Measurements from ENCODE around the gene SMIM20.
"Not testable (repeated sequence)": the region's sequence is repeated elsewhere in the genome, so short reads cannot be mapped to it uniquely, and the experiment has no call there.

Gene SMIM20

DNA sequence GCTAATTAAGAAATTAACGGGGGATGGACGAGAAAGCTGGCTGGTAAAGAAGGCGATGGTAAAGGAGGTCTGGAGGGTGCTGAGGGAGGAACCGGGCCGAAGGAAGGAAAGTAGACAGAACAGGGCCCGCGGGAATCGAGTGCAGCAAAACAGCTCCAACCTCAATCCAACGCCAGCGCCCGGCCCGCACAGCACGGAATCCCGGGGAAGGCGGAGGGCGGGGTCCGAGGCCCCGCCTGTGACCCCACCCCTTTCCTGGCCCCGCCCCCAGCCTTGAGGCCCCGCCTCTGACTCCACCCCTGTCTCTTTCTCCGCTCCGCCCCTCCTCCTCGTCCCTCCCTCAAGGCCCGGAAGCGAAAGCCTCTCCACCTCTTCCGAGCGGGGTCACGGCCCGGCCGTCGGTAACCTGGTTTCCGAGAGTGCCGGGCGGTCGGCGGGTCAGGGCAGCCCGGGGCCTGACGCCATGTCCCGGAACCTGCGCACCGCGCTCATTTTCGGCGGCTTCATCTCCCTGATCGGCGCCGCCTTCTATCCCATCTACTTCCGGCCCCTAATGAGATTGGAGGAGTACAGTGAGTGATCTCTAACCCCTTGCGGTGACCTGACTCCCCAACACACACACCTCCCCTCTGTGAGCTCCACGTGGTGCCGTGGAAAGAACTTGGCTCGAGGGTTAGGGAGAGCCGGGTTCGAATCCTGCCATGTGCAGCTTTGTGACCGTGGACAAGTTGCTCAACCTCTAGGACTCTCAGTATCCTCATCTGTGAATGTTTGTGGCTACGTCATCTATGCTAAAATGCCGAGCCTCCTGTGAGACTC is at the start of gene SMIM20:
TSS of gene SMIM20 (plus strand) at position 370 of the 819 bp plus-strand sequence. CDS start at position 464, 94 bp downstream.
- peak; percentile 83 to 86 for DNase-seq (ENCODE audit: low read depth in 1 of 2, low spot score in 1 of 2)

DNA sequence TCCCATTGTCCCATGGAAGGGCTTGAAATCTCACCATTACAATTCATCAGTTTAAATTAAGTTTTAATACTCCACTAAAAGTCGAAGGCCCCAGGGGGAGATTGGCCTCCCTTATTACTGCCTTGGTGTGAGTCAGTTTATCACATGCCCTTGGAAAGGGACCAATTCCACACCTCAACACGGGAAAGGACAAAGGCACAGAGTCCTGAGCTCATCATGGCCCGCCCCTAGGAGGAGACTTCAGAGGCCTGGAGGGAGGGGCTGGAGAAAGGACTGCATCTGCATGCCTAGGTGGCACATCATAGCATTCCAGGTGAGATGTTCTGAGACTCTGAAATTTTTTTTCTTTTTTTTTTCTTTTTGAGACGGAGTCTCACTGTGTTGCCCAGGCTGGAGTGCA is 48.4 kb upstream of the SMIM20 start:
- no peak for DNase-seq (ENCODE audit: low read depth in 1 of 2, low spot score in 1 of 2)

DNA sequence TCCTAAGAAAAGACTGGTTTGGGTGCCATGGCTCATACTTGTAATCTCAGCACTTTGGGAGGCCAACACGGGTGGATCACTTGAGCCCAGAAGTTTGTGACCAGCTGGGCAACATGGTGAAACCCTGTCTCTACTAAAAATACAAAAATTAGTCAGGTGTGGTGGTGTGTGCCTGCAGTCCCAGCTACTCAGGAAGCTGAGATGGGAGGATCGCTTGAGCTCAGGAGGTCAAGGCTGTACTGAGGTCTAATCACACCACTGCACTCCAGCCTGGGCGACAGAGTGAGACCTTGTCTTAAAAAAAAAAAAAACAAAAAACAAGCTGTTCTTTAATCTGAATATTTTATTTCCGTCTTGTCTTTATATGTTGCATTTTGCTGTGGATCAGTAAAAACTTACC is 47.6 kb upstream of the SMIM20 start:
- DNase-seq (ENCODE audit: low read depth in 1 of 2, low spot score in 1 of 2): not testable (repeated sequence)

DNA sequence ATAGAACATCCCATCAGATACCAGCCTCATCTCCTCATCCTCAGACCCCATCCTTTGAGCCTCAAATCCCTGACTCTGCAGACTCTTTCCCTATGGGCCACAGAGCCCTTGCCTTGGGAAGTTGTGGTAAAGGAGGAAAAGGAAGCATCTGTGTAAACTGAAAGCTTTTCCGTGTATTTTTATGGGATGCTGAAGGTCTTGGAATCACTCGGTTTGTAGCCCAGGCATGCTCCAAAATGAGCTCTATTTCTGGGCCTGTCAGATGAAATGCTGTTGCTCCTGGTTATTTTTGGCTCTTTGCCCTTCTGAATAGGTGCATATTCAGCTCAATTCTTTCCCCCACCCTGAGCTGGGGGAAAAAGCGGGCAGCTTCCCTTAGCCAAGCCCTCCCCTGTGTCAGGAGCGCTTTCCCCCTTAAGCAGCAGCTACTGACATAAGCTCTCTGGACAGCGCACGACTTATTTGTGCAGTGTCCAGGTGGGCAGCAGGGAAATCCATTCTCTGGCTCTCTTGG is 46.2 kb upstream of the SMIM20 start:
- DNase-seq (ENCODE audit: low read depth in 1 of 2, low spot score in 1 of 2): no peak

DNA sequence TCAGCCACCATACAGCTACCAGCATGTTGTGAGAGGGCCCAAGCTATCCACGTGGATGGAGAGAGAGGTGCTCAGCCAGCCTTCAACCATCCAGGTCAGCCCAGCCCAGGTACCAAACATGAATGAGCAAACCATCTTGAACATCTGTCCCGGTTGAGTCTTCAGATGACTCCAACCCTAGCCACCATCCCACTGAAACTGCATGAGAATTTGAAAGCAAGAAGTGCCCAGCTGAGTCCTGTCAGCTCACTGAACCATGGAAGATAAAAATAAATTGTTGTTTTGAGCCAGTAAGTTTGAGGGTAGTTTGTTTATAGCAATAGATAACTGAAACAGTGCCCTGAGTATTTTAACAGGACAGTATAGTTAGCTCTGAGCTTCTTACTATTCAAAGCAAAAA is 43.9 kb upstream of the SMIM20 start:
- no peak for DNase-seq (ENCODE audit: low read depth in 1 of 2, low spot score in 1 of 2)

DNA sequence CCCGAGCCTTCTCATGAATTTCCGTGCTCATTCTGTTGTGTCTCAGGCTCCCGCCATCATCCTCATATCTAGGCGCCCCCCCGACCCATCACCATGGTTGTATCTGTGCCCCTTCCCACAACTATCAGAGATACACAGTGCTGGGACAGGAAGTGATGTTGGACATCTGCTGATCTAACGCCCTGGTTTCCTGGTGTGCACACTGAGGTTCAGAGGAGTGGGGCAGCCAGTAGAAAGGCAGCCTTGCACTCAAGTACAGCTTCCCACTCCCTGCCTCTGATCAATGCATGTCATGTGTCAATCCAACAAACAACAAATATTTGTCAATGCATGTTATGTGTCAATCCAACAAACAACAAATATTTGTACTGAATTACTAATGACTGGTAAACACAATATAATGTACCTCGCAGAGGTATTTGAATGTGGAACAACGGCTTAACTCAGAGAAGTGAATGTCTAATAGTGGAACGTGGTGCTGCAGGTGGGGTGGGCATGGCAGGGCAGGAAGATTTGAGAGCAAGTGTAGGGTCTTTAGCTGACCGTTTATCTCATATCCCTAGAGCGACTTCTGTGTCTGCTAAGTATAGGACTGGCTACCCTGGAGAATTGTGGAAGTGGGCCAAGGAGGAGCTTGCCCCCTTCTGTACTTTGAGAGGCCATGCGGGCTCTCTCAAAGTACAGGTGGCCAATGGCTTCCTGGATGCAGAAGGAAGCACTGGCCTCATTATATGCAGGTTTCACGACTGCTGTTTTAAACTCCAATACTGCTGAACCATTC is 41.0 kb upstream of the SMIM20 start:
- no peak for DNase-seq (ENCODE audit: low read depth in 1 of 2, low spot score in 1 of 2)

DNA sequence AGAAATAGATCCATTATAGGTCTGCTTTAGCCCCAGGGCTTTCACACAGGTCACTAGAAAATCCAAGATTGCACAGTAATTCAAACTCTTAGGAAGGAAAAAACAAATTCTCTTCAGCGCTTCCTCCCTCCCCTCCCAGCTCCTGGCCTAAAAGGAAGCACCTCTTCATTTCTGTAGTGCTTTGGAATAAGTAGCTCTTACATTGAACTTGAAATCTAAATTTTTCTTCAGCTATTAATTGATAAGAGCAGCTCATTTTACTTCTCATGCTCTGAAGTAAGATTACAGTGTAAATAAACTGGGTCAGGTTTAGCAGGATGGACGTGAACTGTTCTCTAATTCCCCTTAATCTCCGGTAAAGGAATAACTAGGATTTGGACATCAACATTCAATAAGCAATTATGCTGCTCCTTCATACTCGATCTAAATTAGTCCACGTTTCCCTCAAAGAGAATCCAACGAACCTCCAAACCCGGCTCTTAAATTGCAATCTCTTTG is 40.3 kb upstream of the SMIM20 start:
- no peak for DNase-seq (ENCODE audit: low read depth in 1 of 2, low spot score in 1 of 2)

DNA sequence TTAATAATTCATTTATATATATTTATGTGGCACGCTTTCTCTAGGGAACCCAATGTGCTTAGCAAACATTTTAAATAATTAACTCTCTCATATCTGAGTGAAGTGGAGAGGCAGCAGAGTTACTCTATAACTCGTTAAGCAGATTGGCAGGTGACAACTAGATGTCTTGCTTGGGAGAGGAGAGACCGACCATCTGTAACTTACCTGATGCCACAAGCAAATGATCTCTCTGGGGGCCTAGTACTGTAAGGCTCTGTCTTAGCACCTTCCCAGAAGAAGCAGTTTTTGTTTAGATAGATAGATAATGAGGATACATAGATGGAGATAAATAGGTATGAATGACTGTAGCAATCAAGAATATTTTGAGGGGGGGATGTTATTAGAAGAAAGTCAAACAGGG is 39.4 kb upstream of the SMIM20 start:
- no peak for DNase-seq (ENCODE audit: low read depth in 1 of 2, low spot score in 1 of 2)

DNA sequence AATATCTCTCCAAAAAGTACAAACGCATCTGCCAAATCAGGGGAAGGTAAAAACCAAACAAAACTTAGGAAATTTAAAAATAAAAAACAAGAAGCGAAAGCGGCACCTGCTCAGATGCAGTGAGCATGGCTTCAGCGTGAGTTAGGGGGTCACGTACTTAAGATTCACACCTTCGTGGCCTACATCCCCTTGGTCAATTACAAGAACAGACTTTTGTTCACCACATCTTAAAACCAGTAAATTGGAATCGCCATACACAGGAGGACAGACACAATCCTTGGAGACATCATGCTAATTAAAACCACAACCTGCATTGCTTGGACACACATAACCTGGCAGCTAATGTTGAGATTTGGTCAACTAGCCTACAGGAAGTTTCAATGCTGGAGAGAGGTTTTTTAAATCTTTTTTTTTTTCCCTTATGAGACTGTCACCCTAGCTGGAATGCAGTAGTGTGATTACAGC is 38.7 kb upstream of the SMIM20 start:
- no peak for DNase-seq (ENCODE audit: low read depth in 1 of 2, low spot score in 1 of 2)

DNA sequence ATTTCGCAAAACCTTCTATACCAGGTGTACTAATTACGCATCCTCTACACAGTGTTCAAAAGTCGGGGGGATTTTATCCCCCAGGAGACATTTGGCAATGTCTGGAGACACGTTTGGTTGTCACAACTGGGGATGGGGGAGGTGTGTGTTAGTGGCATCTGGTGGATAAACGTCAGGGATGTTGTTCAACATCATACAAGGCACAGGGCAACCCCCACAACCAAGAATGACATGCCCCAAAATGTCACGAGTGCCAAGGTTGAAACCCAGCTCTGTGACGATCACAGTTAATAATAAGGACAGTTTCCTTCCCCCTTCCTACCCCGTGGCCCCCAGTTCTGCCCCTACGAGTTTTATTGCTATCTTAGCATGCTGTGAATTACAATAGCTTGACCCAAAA is 35.3 kb upstream of the SMIM20 start:
- no peak for DNase-seq (ENCODE audit: low read depth in 1 of 2, low spot score in 1 of 2)

DNA sequence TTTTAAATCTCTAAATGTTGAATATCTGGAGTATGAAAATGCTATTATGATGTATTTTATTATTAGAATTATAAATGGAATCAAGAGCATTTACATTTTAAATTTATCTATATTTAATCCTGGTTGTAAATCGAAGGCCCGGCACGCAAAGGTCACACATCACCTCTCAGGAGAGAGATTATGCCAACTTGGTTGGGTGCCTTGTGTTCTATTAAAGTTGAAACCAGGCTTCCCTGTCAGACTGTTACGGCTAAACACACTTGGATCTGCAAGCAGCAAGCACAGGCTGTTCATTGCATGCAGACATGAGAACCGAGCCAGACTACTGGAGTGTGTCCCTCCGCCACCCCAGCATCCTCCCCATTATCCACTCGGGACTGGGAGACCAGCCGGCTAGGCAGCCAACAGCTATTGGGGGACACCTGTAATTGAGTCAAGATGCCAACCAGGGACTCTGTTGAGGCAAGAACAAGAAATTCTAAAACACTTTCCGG is 34.9 kb upstream of the SMIM20 start:
- DNase-seq (ENCODE audit: low read depth in 1 of 2, low spot score in 1 of 2): no peak

DNA sequence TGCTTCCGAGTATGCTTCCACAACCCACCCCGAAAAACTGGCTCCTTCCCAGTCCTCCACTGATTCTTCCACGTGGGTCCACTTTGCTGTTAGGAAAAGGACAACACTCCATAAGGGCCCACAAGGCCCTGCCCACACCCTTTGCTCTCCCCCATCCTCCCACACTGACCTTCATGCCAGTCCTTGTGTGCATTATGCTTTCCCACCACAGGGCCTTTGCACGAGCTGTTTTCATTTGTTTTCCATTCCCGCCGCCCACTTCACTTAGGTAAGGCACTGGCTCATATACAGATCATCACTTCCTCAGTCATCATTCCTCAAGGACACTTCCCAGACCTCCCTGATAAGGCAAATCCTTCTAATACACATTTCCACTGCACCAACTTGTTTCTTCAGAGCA is 34.4 kb upstream of the SMIM20 start:
- no peak for DNase-seq (ENCODE audit: low read depth in 1 of 2, low spot score in 1 of 2)

DNA sequence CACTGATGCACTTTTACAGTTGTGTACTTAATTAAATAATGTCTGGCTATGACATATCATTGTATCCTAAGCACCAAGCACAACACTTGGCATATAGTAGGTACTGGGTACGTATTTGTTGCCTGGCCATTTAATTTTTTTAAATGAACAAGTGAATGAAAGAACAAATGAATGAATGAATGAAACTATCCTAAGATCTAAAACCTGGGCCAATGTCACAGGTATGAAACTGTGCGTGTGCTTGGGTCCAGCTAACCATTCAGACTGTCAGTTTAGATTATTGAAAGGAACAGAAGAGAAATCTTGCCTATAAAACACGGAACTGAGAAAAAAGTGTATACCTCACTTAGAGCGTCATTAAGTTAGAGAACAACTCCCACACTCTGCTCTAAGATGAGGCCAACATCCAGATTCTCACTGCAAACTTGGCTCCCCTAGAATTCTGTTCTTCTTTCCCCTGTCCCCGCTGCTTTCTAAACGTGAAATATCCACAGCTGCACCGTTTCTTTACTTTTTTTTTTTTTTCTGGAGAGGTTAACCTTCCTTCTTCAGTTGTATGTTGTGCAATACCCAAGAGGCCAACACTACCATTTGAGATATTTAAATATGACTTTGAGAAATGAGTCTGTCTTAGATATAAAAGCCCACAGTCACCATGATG is 33.9 kb upstream of the SMIM20 start:
- DNase-seq (ENCODE audit: low read depth in 1 of 2, low spot score in 1 of 2): no peak

DNA sequence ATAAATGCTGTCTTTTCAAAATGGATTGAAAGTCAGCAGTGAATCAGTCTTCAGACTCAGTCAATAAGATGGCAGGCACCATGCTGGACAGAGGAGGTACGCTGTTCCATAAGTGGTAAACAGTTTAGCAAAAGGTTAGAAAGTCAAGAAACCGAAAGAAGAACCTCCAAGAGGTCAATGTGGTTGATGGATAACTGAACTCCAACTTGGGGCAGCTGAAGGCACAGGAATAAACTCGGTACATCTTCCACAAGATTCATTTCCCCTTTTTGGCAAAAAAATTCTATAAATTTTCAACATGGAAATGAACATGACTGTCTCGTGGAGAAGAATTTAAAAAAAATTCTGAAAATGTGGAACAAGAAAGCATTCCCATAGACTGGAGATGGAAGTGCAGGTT is 32.8 kb upstream of the SMIM20 start:
- DNase-seq (ENCODE audit: low read depth in 1 of 2, low spot score in 1 of 2): no peak

DNA sequence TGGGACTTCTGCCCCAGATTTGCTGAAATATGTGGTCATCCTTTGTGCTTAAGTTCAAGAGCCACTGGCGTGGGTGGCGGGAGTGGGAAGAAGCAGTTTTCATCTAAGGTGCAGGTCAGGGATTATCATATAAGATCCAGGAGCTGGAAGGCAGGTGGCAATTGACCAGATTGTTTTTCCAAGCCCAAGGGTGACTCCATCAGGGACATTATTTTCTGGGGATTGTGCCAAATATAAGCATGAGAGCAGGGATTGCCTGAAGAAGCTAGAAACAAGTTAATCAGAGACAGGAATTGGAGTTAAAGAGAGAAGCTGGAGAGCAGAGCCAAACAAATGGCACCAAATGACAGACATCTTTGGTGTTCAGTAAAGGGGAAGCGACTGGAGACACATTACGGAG is 31.8 kb upstream of the SMIM20 start:
- DNase-seq (ENCODE audit: low read depth in 1 of 2, low spot score in 1 of 2): no peak

DNA sequence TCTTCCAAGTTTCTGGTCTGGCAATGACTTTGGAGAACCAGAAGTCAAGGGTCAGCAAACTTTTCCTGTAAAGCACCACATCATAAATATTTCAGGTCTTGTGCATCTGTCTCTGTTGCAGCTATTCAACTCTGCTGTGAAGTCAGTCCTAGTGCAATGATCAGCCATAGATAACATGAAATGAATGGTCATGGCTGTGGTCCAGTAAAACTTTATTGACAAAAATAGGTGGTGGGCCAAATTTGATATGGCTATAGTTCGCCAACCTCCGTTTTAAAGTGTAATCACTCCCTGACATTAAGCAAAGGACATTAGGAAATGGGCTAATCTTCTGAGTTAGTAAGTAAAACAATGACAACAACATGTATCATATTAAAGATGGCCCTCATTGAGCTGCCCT is 30.5 kb upstream of the SMIM20 start:
- no peak for DNase-seq (ENCODE audit: low read depth in 1 of 2, low spot score in 1 of 2)

DNA sequence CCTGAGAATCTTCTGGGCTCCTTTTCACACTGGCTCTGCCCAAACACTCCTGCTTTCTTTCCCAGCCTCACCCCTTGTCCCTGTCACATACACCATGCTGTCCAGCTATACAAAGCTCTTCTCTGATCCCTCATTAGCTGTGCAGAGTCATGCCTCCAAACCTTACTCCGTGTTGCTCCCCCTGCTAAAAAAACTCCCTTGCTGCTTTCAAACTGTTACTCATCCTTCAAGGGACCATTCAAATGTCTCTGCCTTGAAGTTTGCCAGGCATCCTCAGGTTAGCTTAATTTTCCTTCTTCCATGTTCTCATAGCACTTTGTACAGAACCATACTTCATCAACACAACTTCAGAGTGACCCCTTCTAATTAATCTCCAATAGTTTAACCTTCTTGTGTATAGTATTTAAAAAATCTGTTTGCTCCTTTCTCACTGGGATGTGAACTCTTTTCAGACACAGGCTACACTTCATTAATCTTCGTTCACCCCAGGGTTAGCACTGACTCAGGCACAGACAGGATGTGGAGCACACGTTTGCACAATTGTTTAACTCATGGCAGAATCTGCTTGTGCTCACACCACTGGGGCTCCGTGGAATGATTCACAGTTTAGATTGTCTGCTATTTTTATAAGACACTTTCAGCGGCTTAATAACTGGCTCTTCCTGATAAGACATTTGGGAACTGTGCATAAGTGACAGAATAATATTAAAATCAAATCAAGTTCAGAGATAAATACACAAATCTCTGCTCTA is 29.8 kb upstream of the SMIM20 start:
- no peak for DNase-seq (ENCODE audit: low read depth in 1 of 2, low spot score in 1 of 2)

DNA sequence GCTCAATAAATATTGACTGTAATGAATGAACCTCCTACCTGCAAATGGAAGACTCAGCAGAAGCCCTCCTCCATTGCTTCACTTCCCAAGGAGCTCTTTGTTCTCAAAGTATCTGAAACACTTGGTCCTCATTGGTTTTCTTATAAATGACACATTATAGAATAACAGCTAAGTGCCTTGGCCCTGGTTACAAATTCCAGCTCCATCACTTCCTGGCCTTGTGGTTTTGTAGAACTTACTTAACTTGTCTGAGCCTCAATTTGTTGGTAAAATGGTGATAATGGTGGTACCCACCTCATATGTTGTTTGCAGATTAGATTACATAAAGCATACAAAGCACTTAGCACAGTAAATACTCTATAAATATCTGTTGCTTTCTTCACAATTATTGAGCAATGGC is 25.2 kb upstream of the SMIM20 start:
- no peak for DNase-seq (ENCODE audit: low read depth in 1 of 2, low spot score in 1 of 2)

DNA sequence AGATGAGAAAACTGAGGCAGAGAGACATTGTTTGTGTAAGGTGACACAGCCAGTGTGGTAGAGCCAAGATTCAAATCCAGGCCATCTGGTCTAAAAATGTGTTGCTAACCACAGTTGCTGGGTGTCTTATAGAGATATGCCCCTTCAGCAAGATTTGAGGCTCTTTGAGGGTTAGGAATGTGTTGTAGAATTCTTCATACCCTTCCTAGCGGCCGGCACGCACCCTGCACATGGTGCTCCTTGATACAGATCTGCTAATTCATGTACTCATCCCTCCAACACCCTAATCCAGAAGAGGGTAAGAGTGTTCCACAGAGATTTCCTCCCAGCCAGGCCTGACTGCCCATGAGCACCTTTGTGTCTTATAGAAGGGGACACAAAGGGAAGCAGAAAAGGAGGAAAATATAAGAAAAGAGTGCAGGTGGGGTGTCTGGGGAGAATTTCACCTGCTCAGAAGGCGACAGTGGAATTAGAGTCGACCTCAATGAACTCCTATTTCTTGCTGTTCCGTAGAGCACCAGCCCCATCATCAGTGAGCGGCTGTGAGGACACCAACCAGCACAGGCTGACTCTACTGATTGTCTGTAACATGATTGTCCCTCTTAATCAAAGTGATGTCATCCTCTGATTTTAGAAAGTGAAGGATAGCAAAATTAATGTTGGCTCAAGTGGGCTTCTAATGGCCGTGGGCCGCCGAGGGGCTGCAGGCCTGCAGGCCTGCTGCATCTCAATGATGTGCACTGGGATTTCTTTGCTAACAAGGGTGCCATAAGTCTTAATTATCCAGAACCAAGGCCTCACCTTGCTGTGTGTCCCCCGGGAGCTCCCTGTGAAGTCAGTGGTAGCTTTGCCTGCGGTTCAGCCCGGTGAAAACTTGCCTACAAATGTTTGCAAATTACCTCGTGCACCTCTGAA is 24.2 kb upstream of the SMIM20 start:
- DNase-seq (ENCODE audit: low read depth in 1 of 2, low spot score in 1 of 2): no peak
